MCF 10A (cell line): ENCODE data around the gene KMT2B. TPM values are rescaled to one million over a fixed set of nuclear protein-coding genes. Genes with fewer than 3 reads are reported as not detected.

Experiments
- BruUV-seq: library from RNA; stranded (reverse); fragments of 400-500 nt; replicated peaks from 2 replicates; lab custom pipeline; 2021; lab: Mats Ljungman, UMichigan
- CTCF ChIA-PET: fragments of 300-600 bp; sonication (Branson Sonifier 250); formaldehyde crosslinking; extraction: SDS; loops from one replicate; lab custom pipeline; 2021; ENCODE audit warnings: antibody characterized with exemption, inconsistent platforms; lab: Yijun Ruan, JAX
- POLR2A ChIA-PET: fragments of 300-600, 350-650 bp; sonication (Branson Sonifier 250); formaldehyde crosslinking; extraction: SDS; loops from one replicate; lab custom pipeline; 2020; ENCODE audit warnings: antibody characterized with exemption, inconsistent platforms; lab: Yijun Ruan, JAX
- DNase-seq: peaks from one replicate; pipeline ENCODE4 v3.0.0-alpha.2; 2018; ENCODE audit not compliant: unreplicated experiment
- H3K27ac Mint-ChIP-seq: one replicate; pipeline ENCODE4 v1.8.0; 2022; ENCODE audit warnings: mild to moderate bottlenecking, low read depth, mixed read lengths; ENCODE audit not compliant: unreplicated experiment
- H3K27me3 Mint-ChIP-seq: one replicate; pipeline ENCODE4 v1.8.0; 2022; ENCODE audit warnings: mixed read lengths; ENCODE audit not compliant: insufficient read depth, unreplicated experiment
- H3K36me3 Mint-ChIP-seq: one replicate; pipeline ENCODE4 v1.8.0; 2022; ENCODE audit warnings: mild to moderate bottlenecking, moderate library complexity, mixed read lengths; ENCODE audit not compliant: insufficient read depth, unreplicated experiment
- H3K4me1 Mint-ChIP-seq: one replicate; pipeline ENCODE4 v1.8.0; 2022; ENCODE audit warnings: mixed read lengths; ENCODE audit not compliant: insufficient read depth, unreplicated experiment
- H3K4me3 Mint-ChIP-seq: one replicate; pipeline ENCODE4 v1.8.0; 2022; ENCODE audit warnings: mild to moderate bottlenecking, moderate library complexity, mixed read lengths; ENCODE audit not compliant: unreplicated experiment
- H3K9me3 Mint-ChIP-seq: one replicate; pipeline ENCODE4 v1.8.0; 2022; ENCODE audit warnings: mixed read lengths; ENCODE audit not compliant: unreplicated experiment
- intact Hi-C: fragments of 100-400 bp; cut with micrococcal nuclease; formaldehyde crosslinking; loops from 2 replicates; pipeline ENCODE4 v1.14.1; 2022
- total RNA-seq: library from RNA; stranded (reverse); gene quantifications from 2 replicates; pipeline ENCODE4 v1.2.3, GENCODE V29; 2022
- TF ChIP-seq, protein P1 (sequence below): fragments of 200-600 bp; IDR thresholded peaks from one replicate; pipeline ENCODE4 v1.8.0; 2022; ENCODE audit warnings: antibody characterized with exemption, mild to moderate bottlenecking; ENCODE audit not compliant: unreplicated experiment

Gene KMT2B
- total RNA-seq, 1 experiment from 2014 or later = 36.0 TPM

DNA sequence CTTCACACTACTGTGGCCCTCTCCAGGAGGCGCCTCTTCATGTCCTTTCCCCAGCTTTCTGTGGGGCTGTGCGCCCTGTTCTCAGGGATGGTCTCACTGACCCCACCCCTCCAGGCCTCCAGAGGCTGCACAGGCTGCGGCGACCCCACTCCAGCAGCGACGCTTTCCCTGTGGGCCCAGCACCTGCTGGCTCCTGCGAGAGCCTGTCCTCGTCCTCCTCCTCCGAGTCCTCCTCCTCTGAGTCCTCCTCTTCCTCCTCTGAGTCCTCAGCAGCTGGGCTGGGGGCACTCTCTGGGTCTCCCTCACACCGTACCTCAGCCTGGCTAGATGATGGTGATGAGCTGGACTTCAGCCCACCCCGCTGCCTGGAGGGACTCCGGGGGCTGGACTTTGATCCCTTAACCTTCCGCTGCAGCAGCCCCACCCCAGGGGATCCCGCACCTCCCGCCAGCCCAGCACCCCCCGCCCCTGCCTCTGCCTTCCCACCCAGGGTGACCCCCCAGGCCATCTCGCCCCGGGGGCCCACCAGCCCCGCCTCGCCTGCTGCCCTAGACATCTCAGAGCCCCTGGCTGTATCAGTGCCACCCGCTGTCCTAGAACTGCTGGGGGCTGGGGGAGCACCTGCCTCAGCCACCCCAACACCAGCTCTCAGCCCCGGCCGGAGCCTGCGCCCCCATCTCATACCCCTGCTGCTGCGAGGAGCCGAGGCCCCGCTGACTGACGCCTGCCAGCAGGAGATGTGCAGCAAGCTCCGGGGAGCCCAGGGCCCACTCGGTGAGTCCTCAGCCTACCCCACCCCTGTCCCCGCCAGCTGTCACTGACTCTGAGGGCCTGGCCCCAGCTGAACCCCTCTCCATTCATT, 68.7 kb downstream of the KMT2B start:
- Mint-ChIP-seq H3K4me1 (no peaks in the 10 kb centered on the region), H3K9me3 (no peaks in the 10 kb centered on the region), H3K27ac (no peak overlapping the region), H3K27me3 (no peaks in the 10 kb centered on the region), H3K36me3 (no peaks in the 10 kb centered on the region), H3K4me3 (no peak overlapping the region)
- POLR2A ChIA-PET = no interaction called here
- no TSS peak for BruUV-seq
- intact Hi-C loops = no loop called here
- DNase-seq = no peak
- TF ChIP-seq, protein P1, sequence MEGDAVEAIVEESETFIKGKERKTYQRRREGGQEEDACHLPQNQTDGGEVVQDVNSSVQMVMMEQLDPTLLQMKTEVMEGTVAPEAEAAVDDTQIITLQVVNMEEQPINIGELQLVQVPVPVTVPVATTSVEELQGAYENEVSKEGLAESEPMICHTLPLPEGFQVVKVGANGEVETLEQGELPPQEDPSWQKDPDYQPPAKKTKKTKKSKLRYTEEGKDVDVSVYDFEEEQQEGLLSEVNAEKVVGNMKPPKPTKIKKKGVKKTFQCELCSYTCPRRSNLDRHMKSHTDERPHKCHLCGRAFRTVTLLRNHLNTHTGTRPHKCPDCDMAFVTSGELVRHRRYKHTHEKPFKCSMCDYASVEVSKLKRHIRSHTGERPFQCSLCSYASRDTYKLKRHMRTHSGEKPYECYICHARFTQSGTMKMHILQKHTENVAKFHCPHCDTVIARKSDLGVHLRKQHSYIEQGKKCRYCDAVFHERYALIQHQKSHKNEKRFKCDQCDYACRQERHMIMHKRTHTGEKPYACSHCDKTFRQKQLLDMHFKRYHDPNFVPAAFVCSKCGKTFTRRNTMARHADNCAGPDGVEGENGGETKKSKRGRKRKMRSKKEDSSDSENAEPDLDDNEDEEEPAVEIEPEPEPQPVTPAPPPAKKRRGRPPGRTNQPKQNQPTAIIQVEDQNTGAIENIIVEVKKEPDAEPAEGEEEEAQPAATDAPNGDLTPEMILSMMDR = no peak
- CTCF ChIA-PET = no interaction called here

GRCh38 chr19:35787227-35787799, 69.5 kb downstream of the KMT2B start:
- no peak for DNase-seq
- no peak overlapping the region for H3K27ac Mint-ChIP-seq
- TF ChIP-seq, protein P1 = no peak
- H3K4me3 Mint-ChIP-seq = no peak overlapping the region
- no peaks in the 10 kb centered on the region for H3K9me3 Mint-ChIP-seq
- H3K27me3 Mint-ChIP-seq = no peaks in the 10 kb centered on the region
- H3K36me3 Mint-ChIP-seq = no peaks in the 10 kb centered on the region
- no TSS peak for BruUV-seq
- no peaks in the 10 kb centered on the region for H3K4me1 Mint-ChIP-seq
- ChIA-PET POLR2A (no interaction called here), CTCF (no interaction called here)
- intact Hi-C loops = no loop called here

Other genes with a start within 250 kb of the KMT2B start
- not detected in 2 replicates for gene KRTDAP, start 227.5 kb upstream of the KMT2B start, total RNA-seq
- 86.2 and 90.7 TPM in 2 replicates for gene DMKN, start 204.4 kb upstream of the KMT2B start, total RNA-seq
- 0.61 TPM in 1 of 2 replicates, not detected in the other for gene SBSN, start 189.7 kb upstream of the KMT2B start, total RNA-seq
- gene GAPDHS, start 184.5 kb upstream of the KMT2B start, total RNA-seq = not detected in 2 replicates
- 110 and 123 TPM in 2 replicates for gene TMEM147, start 172.4 kb upstream of the KMT2B start, total RNA-seq
- not detected in 2 replicates for gene ATP4A, start 154.3 kb upstream of the KMT2B start, total RNA-seq
- gene PMIS2, start 131.8 kb upstream of the KMT2B start, total RNA-seq = not detected in 2 replicates
- gene HAUS5, start 105.3 kb upstream of the KMT2B start, total RNA-seq = 6.3 and 10.6 TPM in 2 replicates
- gene RBM42, start 89.0 kb upstream of the KMT2B start, total RNA-seq = 84.2 and 87.7 TPM in 2 replicates
- 0.44 and 1.0 TPM in 2 replicates for gene ETV2, start 76.3 kb upstream of the KMT2B start, total RNA-seq
- gene COX6B1, start 69.7 kb upstream of the KMT2B start, total RNA-seq = 213 and 265 TPM in 2 replicates
- gene UPK1A, start 51.5 kb upstream of the KMT2B start, total RNA-seq = not detected in 2 replicates
- gene ZBTB32, start 13.4 kb upstream of the KMT2B start, total RNA-seq = not detected in 2 replicates
- gene IGFLR1, start 24.4 kb downstream of the KMT2B start, total RNA-seq = 3.6 and 4.2 TPM in 2 replicates
- gene U2AF1L4, start 27.4 kb downstream of the KMT2B start, total RNA-seq = 32.0 and 37.5 TPM in 2 replicates
- gene PSENEN, start 27.6 kb downstream of the KMT2B start, total RNA-seq = 65.0 and 86.9 TPM in 2 replicates
- 19.6 and 24.6 TPM in 2 replicates for gene LIN37, start 30.6 kb downstream of the KMT2B start, total RNA-seq
- gene HSPB6, start 39.0 kb downstream of the KMT2B start, total RNA-seq = 0.21 TPM in 1 of 2 replicates, not detected in the other
- 33.8 and 37.3 TPM in 2 replicates for gene PROSER3, start 40.2 kb downstream of the KMT2B start, total RNA-seq
- 5.4 and 5.6 TPM in 2 replicates for gene ARHGAP33, start 57.6 kb downstream of the KMT2B start, total RNA-seq
- gene PRODH2, start 94.8 kb downstream of the KMT2B start, total RNA-seq = not detected in 2 replicates
- gene NPHS1, start 134.5 kb downstream of the KMT2B start, total RNA-seq = not detected in 2 replicates
- not detected in 2 replicates for gene KIRREL2, start 138.9 kb downstream of the KMT2B start, total RNA-seq
- 1.3 and 2.4 TPM in 2 replicates for gene APLP1, start 150.6 kb downstream of the KMT2B start, total RNA-seq
- 6.4 and 8.4 TPM in 2 replicates for gene NFKBID, start 182.5 kb downstream of the KMT2B start, total RNA-seq
- gene HCST, start 184.5 kb downstream of the KMT2B start, total RNA-seq = not detected in 2 replicates
- not detected in 2 replicates for gene TYROBP, start 190.3 kb downstream of the KMT2B start, total RNA-seq
- gene LRFN3, start 218.4 kb downstream of the KMT2B start, total RNA-seq = 7.4 and 10.1 TPM in 2 replicates